Kidney epithelial cell (primary cell): Measurements from ENCODE around the gene NUDT19. TPM values are rescaled to one million over a fixed set of nuclear protein-coding genes. Genes with fewer than 3 reads are reported as not detected.

Experiments used
- DNase-seq: peaks from one replicate; pipeline ENCODE4 v3.0.0-alpha.2; 2010; ENCODE audit warnings: low read depth
- H3K27me3 ChIP-seq: 2 replicates; pipeline ENCODE4 v1.6.0; 2011; ENCODE audit warnings: low read length; ENCODE audit not compliant: control insufficient read depth, insufficient read depth
- H3K36me3 ChIP-seq: 2 replicates; pipeline ENCODE4 v1.5.1; 2011; ENCODE audit warnings: low read length; ENCODE audit not compliant: control insufficient read depth, insufficient read depth
- H3K4me3 ChIP-seq: 2 replicates; pipeline ENCODE4 v1.5.1; 2011; ENCODE audit warnings: low read depth, mild to moderate bottlenecking, control low read depth, low read length
- CTCF ChIP-seq: IDR thresholded peaks from 2 replicates; pipeline ENCODE4 v1.5.1; 2011; ENCODE audit warnings: mild to moderate bottlenecking, moderate library complexity, low read length, control low read depth, inconsistent platforms; ENCODE audit not compliant: insufficient read depth, poor library complexity, severe bottlenecking
- total RNA-seq: library from RNA; depleted of rRNA; stranded (reverse); fragments of >200 nt; gene quantifications from 2 replicates; pipeline ENCODE4 v1.2.3, GENCODE V29; 2015

The NUDT19 gene
- total RNA-seq, 1 donor from 2014 or later = 12.8 TPM

- no peak for DNase-seq
Measured at GRCh38 chr19:32676895-32677359, 14.7 kb upstream of the NUDT19 start.

GRCh38 chr19:32677657-32678056, 14.0 kb upstream of the NUDT19 start:
- Histone ChIP-seq H3K4me3 (no peak overlapping the region), H3K36me3 (no peaks in the 10 kb centered on the region), H3K27me3 (peaks cover 24% of the 10 kb centered on the region)
- TF ChIP-seq CTCF = no peak
- DNase-seq = no peak

More at GRCh38 chr19:32676895-32677359, 14.7 kb upstream of the NUDT19 start:
- no peak overlapping the region for H3K4me3 ChIP-seq
- H3K36me3 ChIP-seq = no peaks in the 10 kb centered on the region
- peaks cover 24% of the 10 kb centered on the region for H3K27me3 ChIP-seq
- TF ChIP-seq CTCF = no peak

GRCh38 chr19:32680986-32681385, 10.6 kb upstream of the NUDT19 start:
- DNase-seq = no peak
- peaks cover 19% of the 10 kb centered on the region for H3K27me3 ChIP-seq
- H3K4me3 ChIP-seq = no peak overlapping the region
- no peak for TF ChIP-seq CTCF
- H3K36me3 ChIP-seq = no peaks in the 10 kb centered on the region

- no peak for DNase-seq
- no peak for TF ChIP-seq CTCF
- H3K27me3 ChIP-seq = peaks cover 5% of the 10 kb centered on the region
- H3K36me3 ChIP-seq = no peaks in the 10 kb centered on the region
- no peak overlapping the region for H3K4me3 ChIP-seq
Measured at GRCh38 chr19:32682317-32682716, 9.3 kb upstream of the NUDT19 start.

- H3K27me3 ChIP-seq = no peaks in the 10 kb centered on the region
- TF ChIP-seq CTCF = no peak
- no peak for DNase-seq
- no peaks in the 10 kb centered on the region for H3K36me3 ChIP-seq
- H3K4me3 ChIP-seq = no peak overlapping the region
Measured at GRCh38 chr19:32686847-32687475, 4.7 kb upstream of the NUDT19 start.

GRCh38 chr19:32687681-32688080, 3.9 kb upstream of the NUDT19 start:
- TF ChIP-seq CTCF = no peak
- H3K27me3 ChIP-seq = no peaks in the 10 kb centered on the region
- no peaks in the 10 kb centered on the region for H3K36me3 ChIP-seq
- H3K4me3 ChIP-seq = no peak overlapping the region
- no peak for DNase-seq
